GM19463 (cell line): Measurements from ENCODE around the gene ZNF398.
"Not testable (repeated sequence)": the region's sequence is repeated elsewhere in the genome, so short reads cannot be mapped to it uniquely, and the experiment has no call there.

Experiments used
- ATAC-seq: cut with Tn5 transposase; IDR thresholded peaks from one replicate; pipeline ENCODE4 v1.9.1; 2021; ENCODE audit warnings: mild to moderate bottlenecking, moderate library complexity; ENCODE audit not compliant: unreplicated experiment

Gene ZNF398

DNA sequence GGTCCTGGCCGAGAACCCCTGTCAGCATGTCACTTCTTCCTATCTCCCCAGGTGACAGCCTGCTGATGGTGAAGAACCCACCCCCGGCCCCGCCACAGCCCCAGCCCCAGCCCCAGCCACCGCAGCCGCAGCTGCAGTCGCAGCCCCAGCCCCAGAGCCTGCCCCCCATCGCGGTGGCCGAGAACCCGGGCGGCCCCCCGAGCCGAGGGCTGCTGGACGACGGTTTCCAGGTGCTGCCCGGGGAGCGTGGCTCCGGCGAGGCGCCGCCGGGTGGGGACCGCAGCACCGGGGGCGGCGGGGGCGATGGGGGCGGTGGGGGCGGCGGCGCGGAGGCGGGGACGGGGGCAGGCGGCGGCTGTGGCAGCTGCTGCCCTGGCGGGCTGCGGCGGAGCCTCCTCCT is 76.5 kb downstream of the ZNF398 start:
- no peak for ATAC-seq

DNA sequence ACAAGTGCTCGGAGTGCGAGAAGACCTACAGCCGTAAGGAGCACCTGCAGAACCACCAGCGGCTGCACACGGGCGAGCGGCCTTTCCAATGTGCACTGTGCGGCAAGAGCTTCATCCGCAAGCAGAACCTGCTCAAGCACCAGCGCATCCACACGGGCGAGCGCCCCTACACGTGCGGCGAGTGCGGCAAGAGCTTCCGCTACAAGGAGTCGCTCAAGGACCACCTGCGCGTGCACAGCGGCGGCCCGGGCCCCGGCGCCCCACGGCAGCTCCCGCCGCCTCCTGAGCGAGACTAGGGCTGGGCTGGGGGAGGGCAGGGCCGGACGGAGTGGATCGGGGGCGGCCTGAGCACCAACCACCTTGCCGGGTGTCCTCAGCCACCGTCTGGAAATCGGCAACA is 77.1 kb downstream of the ZNF398 start:
- ATAC-seq, result no peak

DNA sequence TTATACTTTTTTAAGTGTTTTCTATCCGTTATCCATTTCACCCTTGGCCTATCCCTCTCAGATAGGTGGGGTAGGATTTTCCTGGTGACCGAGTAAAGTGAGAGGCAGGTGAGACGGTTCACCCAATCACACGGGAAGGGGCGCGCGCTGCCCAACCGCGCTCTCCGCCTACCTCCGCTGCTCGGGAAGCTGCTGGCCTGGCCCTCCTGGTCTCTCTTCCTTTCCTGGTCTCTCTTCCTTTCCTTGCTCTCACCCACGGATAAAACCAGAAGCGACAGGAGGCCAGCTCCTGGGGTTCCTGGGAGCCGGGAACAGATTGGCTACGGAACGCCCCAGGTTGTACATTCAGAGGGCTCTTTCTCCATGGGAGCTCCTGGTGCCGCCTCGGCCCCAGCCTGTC is 77.9 kb downstream of the ZNF398 start:
- no peak for ATAC-seq

DNA sequence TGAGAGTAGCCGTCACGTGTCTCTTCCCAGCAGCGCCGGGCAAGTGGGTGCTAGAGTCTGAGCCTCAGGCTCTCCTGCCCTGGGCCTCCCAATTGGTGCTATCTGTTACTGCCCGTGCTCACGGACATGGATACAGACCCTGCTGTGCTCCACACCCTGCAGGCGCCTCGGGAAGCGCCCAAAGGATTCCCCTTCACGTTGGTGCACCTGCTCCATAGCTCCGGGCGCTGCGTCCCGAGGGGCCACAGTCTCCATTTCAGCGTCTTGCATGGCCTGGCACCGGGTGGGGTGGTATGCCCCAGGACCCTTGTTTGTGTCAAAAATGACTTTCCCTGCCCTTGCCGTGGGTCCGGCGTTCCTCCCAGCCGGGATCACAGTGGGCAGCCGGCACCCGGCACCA is 78.4 kb downstream of the ZNF398 start:
- ATAC-seq, result no peak

DNA sequence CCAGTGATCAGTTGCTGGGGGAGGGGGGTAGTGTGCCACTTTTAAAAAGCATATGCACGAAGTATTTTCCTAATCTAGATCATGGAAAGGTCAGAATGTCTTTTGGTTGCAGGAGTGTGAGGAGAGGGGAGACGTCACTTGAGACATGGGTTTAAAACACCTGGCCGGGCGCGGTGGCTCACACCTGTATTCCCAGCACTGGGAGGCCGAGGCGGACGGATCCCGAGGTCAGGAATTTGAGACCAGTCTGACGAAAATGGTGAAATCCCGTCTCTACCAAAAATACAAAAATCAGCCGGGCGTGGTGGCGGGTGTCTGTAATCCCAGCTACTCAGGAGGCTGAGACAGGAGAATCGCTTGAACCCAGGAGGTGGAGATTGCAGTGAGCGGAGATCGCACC is 79.1 kb downstream of the ZNF398 start:
- ATAC-seq, result not testable (repeated sequence)

DNA sequence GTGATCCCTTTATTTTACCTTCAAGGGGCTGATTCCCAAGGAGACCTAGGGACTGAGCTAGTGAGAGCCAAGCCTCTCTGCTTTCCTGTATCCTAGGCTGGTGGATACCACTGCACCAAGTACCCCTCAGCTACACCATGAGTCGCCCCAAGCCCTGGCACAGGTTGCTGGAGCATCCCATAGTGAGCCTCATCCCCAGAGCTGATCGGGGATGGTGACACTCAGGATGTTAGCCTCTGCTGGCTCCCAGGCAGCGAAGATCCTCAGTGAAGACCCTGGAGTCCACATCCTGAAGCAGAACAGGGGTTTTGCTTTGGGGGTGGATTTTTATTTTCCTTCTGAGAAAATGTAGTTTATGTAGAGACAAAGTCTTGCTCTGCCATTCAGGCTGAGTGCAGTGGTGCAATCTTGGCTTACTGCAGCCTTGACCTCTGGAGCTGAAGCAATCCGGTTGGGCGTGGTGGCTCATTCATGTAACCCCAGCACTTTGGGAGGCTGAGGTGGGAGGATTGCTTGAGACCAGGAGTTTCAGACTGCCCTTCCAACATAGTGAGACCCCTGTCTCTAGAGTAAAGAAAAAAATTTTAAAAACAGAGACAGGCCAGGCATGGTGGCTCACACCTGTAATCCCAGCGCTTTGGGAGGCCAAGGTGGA is 79.7 kb downstream of the ZNF398 start:
- ATAC-seq, result no peak

DNA sequence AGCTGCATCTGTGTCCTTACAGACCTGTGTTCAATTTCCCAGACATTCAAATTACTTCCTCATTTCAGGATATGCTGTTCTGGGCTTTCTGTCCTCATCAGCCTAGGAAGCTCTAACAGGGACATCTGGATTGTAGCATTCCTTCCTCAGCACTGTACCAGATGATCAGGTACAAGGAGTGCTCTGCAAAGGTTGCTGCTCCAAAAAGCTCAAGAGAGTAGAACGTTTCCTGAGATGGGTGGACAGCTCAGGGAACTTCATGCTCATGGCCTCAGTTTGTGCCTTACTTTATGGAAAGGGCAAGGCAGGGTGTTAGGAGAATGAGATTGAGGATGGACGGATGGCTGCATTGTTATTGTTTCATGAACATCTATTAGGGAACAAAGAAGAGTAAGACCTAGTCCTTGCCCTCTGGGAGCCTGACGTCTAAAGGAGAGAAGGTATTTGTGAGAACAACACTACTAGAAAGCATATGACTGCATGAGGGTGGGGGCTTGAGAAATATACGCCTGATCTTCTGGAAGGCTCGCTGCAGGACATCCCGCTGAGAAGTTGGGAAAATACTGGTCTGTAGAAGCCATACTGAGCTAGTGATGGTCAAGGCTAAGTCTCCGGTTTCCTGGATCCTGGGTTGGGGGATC is 81.7 kb downstream of the ZNF398 start:
- no peak for ATAC-seq

DNA sequence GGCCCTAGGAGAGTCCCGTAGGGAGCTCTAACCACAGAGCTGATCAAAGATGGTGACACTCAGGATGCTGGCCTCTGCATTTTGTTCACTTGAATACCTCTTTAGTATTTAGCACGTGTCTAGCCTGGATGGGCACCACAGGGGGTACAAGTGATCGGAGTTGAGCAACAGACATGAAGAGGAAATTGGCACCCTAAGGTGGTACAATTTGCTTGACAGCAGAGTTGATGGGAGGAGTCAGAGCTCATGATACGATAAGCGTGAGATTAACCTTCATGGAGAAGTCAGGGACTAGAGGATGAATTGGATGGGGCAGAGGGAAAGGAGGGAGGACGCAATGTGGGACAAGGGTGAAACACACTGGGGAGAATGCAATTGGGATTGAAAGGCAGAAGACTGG is 82.3 kb downstream of the ZNF398 start:
- no peak for ATAC-seq

DNA sequence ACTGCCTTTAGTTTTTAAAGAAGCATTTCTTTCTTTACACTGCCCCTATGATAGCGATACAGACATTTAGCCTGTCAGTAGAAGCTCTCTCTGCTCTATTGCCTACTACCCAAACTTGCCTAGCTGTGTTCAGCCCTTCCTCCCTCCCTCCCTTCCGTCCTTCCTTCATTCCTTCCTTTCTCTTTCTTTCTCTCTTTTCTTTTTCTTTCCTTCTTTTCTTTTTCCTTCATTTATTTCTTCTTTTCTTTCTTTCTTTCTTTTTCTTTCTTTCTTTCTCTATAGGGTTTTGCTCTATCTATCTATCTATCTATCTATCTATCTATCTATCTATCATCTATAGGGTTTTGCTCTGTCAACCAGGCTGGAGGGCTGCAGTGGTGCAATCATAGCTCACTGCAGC is 85.1 kb downstream of the ZNF398 start:
- no peak for ATAC-seq
